HCT116 (cell line): Measurements from ENCODE around the gene SOWAHB. TPM values are rescaled to one million over a fixed set of nuclear protein-coding genes. Genes with fewer than 3 reads are reported as not detected.

Experiments
- ATAC-seq: fragments of 200-7000 bp; cut with Tn5 transposase; 2 replicates; pipeline ENCODE4 v1.9.1; 2020; ENCODE audit warnings: mild to moderate bottlenecking, moderate library complexity
- BruUV-seq: library from RNA; stranded (reverse); fragments of 400-500 nt; replicated peaks from 2 replicates; lab custom pipeline; 2021; lab: Mats Ljungman, UMichigan
- CTCF ChIA-PET: fragments of 300-600 bp; sonication (Branson Sonifier 250); formaldehyde crosslinking; loops from one replicate; lab custom pipeline; 2021; ENCODE audit warnings: antibody characterized with exemption; lab: Charles Lee
- POLR2A ChIA-PET: fragments of 300-600, 350-600 bp; sonication (Branson Sonifier 250); formaldehyde crosslinking; loops from one replicate; lab custom pipeline; 2021; ENCODE audit warnings: antibody characterized with exemption; lab: Charles Lee
- RAD21 ChIA-PET, 2 experiments: fragments of 300-600 bp; sonication (Branson Sonifier 250); formaldehyde crosslinking; loops; one replicate each; lab custom pipeline; 2023; ENCODE audit warnings: low total read pairs in 2 of 2; ENCODE audit not compliant: uncharacterized antibody in 2 of 2, unreplicated experiment in 2 of 2, low non-redundant PET in 1 of 2; lab: Charles Lee
- DNase-seq: peaks from one replicate; pipeline ENCODE4 v3.0.0-alpha.2; 2010; ENCODE audit warnings: low read depth, low spot score
- H2AFZ ChIP-seq: fragments of 200-600 bp; shearing (Covaris generic), sonication (generic); 2 replicates; pipeline ENCODE4 v1.6.1; 2017; ENCODE audit warnings: low read depth, mixed run types, mixed read lengths, antibody characterized with exemption, low read length; ENCODE audit not compliant: poor library complexity, severe bottlenecking
- H3K27ac ChIP-seq: 2 replicates; pipeline ENCODE4 v1.5.1; 2012; ENCODE audit warnings: low read depth, low read length
- H3K27me3 ChIP-seq: fragments of 200-600 bp; sonication (generic); 2 replicates; pipeline ENCODE4 v1.6.1; 2016; ENCODE audit warnings: mixed run types, low read length, mixed read lengths; ENCODE audit not compliant: insufficient read depth
- H3K36me3 ChIP-seq, 2 experiments: fragments of 200-500 bp in 1 of 2; fragments of 200-600 bp in 1 of 2; sonication (Bioruptor generic) in 1 of 2; sonication (generic) in 1 of 2; 2 replicates each; pipeline versions ENCODE4 v1.5.1 to v1.6.1; 2014 to 2016; ENCODE audit warnings: low read length in 2 of 2, inconsistent platforms in 1 of 2, mixed read lengths in 1 of 2, mixed run types in 1 of 2; ENCODE audit not compliant: insufficient read depth in 2 of 2, control insufficient read depth in 1 of 2
- H3K4me1 ChIP-seq, 2 experiments: fragments of 200-600 bp in 1 of 2; sonication (generic) in 1 of 2; 2 replicates each; pipeline versions ENCODE4 v1.5.1 to v1.6.1; 2012 to 2017; ENCODE audit warnings: low read length in 2 of 2, inconsistent platforms in 1 of 2, mild to moderate bottlenecking in 1 of 2, mixed read lengths in 1 of 2, mixed run types in 1 of 2, moderate library complexity in 1 of 2; ENCODE audit not compliant: insufficient read depth in 2 of 2, control insufficient read depth in 1 of 2
- H3K4me2 ChIP-seq: fragments of 200-600 bp; sonication (generic); 2 replicates; pipeline ENCODE4 v1.6.1; 2017; ENCODE audit warnings: mixed run types, low read length, mixed read lengths
- H3K4me3 ChIP-seq, 2 experiments: fragments of 200-600 bp in 1 of 2; sonication (generic) in 1 of 2; replicated peaks in 1 of 2; 2 replicates each; pipeline ENCODE4 v1.5.1; 2011 to 2016; ENCODE audit warnings: low read length in 2 of 2, control low read depth in 1 of 2, low read depth in 1 of 2, mild to moderate bottlenecking in 1 of 2, mixed read lengths in 1 of 2, mixed run types in 1 of 2
- H3K79me2 ChIP-seq: fragments of 200-600 bp; sonication (generic); 2 replicates; pipeline ENCODE4 v1.6.1; 2017; ENCODE audit warnings: mild to moderate bottlenecking, mixed run types, low read length, moderate library complexity, mixed read lengths; ENCODE audit not compliant: insufficient read depth
- H3K9ac ChIP-seq: fragments of 200-600 bp; sonication (generic); 2 replicates; pipeline ENCODE4 v1.6.1; 2016; ENCODE audit warnings: low read length, mixed read lengths
- H3K9me2 ChIP-seq: fragments of 200-600 bp; sonication (generic), shearing (Covaris generic); 2 replicates; pipeline ENCODE4 v1.6.1; 2017; ENCODE audit warnings: mixed run types, mild to moderate bottlenecking, moderate library complexity; ENCODE audit not compliant: insufficient read depth
- H3K9me3 ChIP-seq, 2 experiments: fragments of 200-500 bp in 1 of 2; fragments of 200-600 bp in 1 of 2; sonication (Bioruptor generic) in 1 of 2; sonication (generic) in 1 of 2; 2 replicates each; pipeline ENCODE4 v1.6.1; 2014 to 2017; ENCODE audit warnings: low read length in 2 of 2, mixed read lengths in 2 of 2, inconsistent platforms in 1 of 2, low read depth in 1 of 2, mild to moderate bottlenecking in 1 of 2, mixed run types in 1 of 2, moderate library complexity in 1 of 2; ENCODE audit not compliant: control insufficient read depth in 1 of 2, insufficient read depth in 1 of 2
- H4K20me1 ChIP-seq: fragments of 200-600 bp; sonication (generic), shearing (Covaris generic); 2 replicates; pipeline ENCODE4 v1.6.1; 2017; ENCODE audit warnings: mixed run types, mild to moderate bottlenecking, moderate library complexity; ENCODE audit not compliant: insufficient read depth
- CBX3 ChIP-seq: IDR thresholded peaks from 2 replicates; pipeline ENCODE4 v1.6.1; 2012; ENCODE audit warnings: low read depth
- CEBPB ChIP-seq: IDR thresholded peaks from 2 replicates; pipeline ENCODE4 v1.6.1; 2012; ENCODE audit warnings: low read depth
- CTCF ChIP-seq, 3 experiments: fragments of 200-600 bp in 1 of 3; sonication (generic) in 1 of 3; IDR thresholded peaks in 2 of 3; conservative IDR thresholded peaks in 1 of 3; 2 replicates each; pipeline ENCODE4 v1.5.1; 2012 to 2017; ENCODE audit warnings: low read depth in 2 of 3, low read length in 2 of 3, antibody characterized with exemption in 1 of 3, borderline replicate concordance in 1 of 3, control low read depth in 1 of 3, mild to moderate bottlenecking in 1 of 3, mixed read lengths in 1 of 3, mixed run types in 1 of 3, moderate library complexity in 1 of 3; ENCODE audit not compliant: insufficient read depth in 1 of 3
- EGR1 ChIP-seq: IDR thresholded peaks from 2 replicates; pipeline ENCODE4 v1.6.1; 2012; ENCODE audit warnings: low read depth
- ELF1 ChIP-seq: IDR thresholded peaks from 2 replicates; pipeline ENCODE4 v1.6.1; 2012; ENCODE audit warnings: low read depth, borderline replicate concordance
- EZH2 ChIP-seq: fragments of 200-600 bp; sonication (generic); IDR thresholded peaks from 2 replicates; pipeline ENCODE4 v1.6.1; 2017; ENCODE audit warnings: antibody characterized with exemption, mixed run types
- EZH2phosphoT487 ChIP-seq: fragments of 200-600 bp; IDR thresholded peaks from 2 replicates; pipeline ENCODE4 v1.6.1; 2018; ENCODE audit warnings: antibody characterized with exemption, borderline replicate concordance
- FOSL1 ChIP-seq: IDR thresholded peaks from 2 replicates; pipeline ENCODE4 v1.6.1; 2012; ENCODE audit warnings: low read depth
- JUND ChIP-seq: IDR thresholded peaks from 2 replicates; pipeline ENCODE4 v1.6.1; 2012
- POLR2AphosphoS5 ChIP-seq: IDR thresholded peaks from 2 replicates; pipeline ENCODE4 v1.6.1; 2011; ENCODE audit warnings: mild to moderate bottlenecking, low read depth, low read length, moderate library complexity
- RAD21 ChIP-seq: IDR thresholded peaks from 2 replicates; pipeline ENCODE4 v1.6.1; 2012; ENCODE audit warnings: low read depth, mild to moderate bottlenecking
- REST ChIP-seq: IDR thresholded peaks from 2 replicates; pipeline ENCODE4 v1.6.1; 2012; ENCODE audit warnings: low read depth
- SP1 ChIP-seq: IDR thresholded peaks from 2 replicates; pipeline ENCODE4 v1.6.1; 2012; ENCODE audit warnings: low read depth
- SRF ChIP-seq: IDR thresholded peaks from 2 replicates; pipeline ENCODE4 v1.6.1; 2012; ENCODE audit warnings: low read depth
- YY1 ChIP-seq: IDR thresholded peaks from 2 replicates; pipeline ENCODE4 v1.6.1; 2011; ENCODE audit warnings: low read length, low read depth, moderate library complexity, mild to moderate bottlenecking; ENCODE audit not compliant: insufficient replicate concordance; ENCODE audit errors: extremely low read depth
- ZNF274 ChIP-seq: fragments of 200-500 bp; sonication (Bioruptor generic); IDR thresholded peaks from 2 replicates; pipeline ENCODE4 v1.6.1; 2014; ENCODE audit warnings: mild to moderate bottlenecking, low read depth, low read length, inconsistent platforms
- intact Hi-C: fragments of 100-400 bp; cut with micrococcal nuclease; formaldehyde crosslinking; loops from 2 replicates; pipeline ENCODE4 v1.10.0; 2022
- total RNA-seq: library from RNA; stranded (reverse); gene quantifications from one replicate; pipeline ENCODE4 v1.2.1, GENCODE V29; 2021; ENCODE audit not compliant: unreplicated experiment
- TF ChIP-seq, protein P1 (sequence below): IDR thresholded peaks from 2 replicates; pipeline ENCODE4 v1.6.1; 2012
- TF ChIP-seq, protein P2 (sequence below): IDR thresholded peaks from 2 replicates; pipeline ENCODE4 v1.6.1; 2011; ENCODE audit warnings: mild to moderate bottlenecking, low read length, moderate library complexity; ENCODE audit not compliant: insufficient replicate concordance; ENCODE audit errors: extremely low read depth

Gene SOWAHB
- total RNA-seq, 1 experiment from 2014 or later: 3.0 TPM

GRCh38 chr4:76909711-76910110 lies 11.8 kb upstream of the SOWAHB start:
- Histone ChIP-seq H2AFZ (no peak overlapping the region), H3K9me2 (no peaks in the 10 kb centered on the region), H3K9ac (no peak overlapping the region), H3K4me2 (no peak overlapping the region), H3K79me2 (no peaks in the 10 kb centered on the region), H3K9me3 (no peaks in the 10 kb centered on the region), H3K27me3 (no peaks in the 10 kb centered on the region), H3K4me3 (no peak overlapping the region), H3K36me3 (no peaks in the 10 kb centered on the region), H4K20me1 (no peaks in the 10 kb centered on the region), H3K27ac (no peak overlapping the region), H3K4me1 (no peaks in the 10 kb centered on the region)
- no peak for DNase-seq
- ChIA-PET POLR2A (interaction anchor here (0.6 kb wide), 1 partner anchor 185 kb away, joined by 6 read pairs; no protein-coding TSS in a partner anchor), CTCF (no interaction called here), RAD21 (no interaction called here)
- TF ChIP-seq POLR2AphosphoS5: no peak
- TF ChIP-seq, protein P1, sequence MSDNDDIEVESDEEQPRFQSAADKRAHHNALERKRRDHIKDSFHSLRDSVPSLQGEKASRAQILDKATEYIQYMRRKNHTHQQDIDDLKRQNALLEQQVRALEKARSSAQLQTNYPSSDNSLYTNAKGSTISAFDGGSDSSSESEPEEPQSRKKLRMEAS: no peak
- no peak for TF ChIP-seq RAD21
- TF ChIP-seq, protein P2, sequence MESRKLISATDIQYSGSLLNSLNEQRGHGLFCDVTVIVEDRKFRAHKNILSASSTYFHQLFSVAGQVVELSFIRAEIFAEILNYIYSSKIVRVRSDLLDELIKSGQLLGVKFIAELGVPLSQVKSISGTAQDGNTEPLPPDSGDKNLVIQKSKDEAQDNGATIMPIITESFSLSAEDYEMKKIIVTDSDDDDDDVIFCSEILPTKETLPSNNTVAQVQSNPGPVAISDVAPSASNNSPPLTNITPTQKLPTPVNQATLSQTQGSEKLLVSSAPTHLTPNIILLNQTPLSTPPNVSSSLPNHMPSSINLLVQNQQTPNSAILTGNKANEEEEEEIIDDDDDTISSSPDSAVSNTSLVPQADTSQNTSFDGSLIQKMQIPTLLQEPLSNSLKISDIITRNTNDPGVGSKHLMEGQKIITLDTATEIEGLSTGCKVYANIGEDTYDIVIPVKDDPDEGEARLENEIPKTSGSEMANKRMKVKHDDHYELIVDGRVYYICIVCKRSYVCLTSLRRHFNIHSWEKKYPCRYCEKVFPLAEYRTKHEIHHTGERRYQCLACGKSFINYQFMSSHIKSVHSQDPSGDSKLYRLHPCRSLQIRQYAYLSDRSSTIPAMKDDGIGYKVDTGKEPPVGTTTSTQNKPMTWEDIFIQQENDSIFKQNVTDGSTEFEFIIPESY: no peak
- TF ChIP-seq SP1: no peak
- no peak for TF ChIP-seq YY1
- TF ChIP-seq SRF: no peak
- no peak for TF ChIP-seq ELF1
- no peak for TF ChIP-seq CTCF (IDR thresholded peaks at IDR 0.05 in 2 of 3, conservative IDR thresholded peaks at IDR 0.05 in 1 of 3; ENCODE audit: borderline replicate concordance in 1 of 3, insufficient read depth in 1 of 3, low read depth in 2 of 3, low read length in 2 of 3)
- no peak for TF ChIP-seq REST
- TF ChIP-seq EZH2: no peak
- TF ChIP-seq CBX3: no peak
- TF ChIP-seq ZNF274: no peak
- TF ChIP-seq CEBPB: no peak
- TF ChIP-seq EGR1: no peak
- TF ChIP-seq EZH2phosphoT487: no peak
- TF ChIP-seq FOSL1: no peak
- no peak for TF ChIP-seq JUND
- no peak for ATAC-seq
- intact Hi-C loops: no loop called here
- no TSS peak for BruUV-seq
